HepG2 (cell line): ENCODE data around the gene NUTF2. TPM values are rescaled to one million over a fixed set of nuclear protein-coding genes. Genes with fewer than 3 reads are reported as not detected.

Experiments used
- ATF5 ChIP-seq: sonication (generic); formaldehyde crosslinking; IDR thresholded peaks from 2 replicates; pipeline ENCODE4 v1.4.0; 2020; ENCODE audit warnings: mild to moderate bottlenecking, low read depth, missing genetic modification reagents
- BRCA1 ChIP-seq: sonication (generic); formaldehyde crosslinking; IDR thresholded peaks from 2 replicates; pipeline ENCODE4 v1.4.0; 2020; ENCODE audit warnings: missing genetic modification reagents
- CEBPG ChIP-seq: IDR thresholded peaks from 2 replicates; pipeline ENCODE4 v1.6.1; 2016
- ELK4 ChIP-seq: sonication (generic); formaldehyde crosslinking; IDR thresholded peaks from 2 replicates; pipeline ENCODE4 v1.9.0; 2021; ENCODE audit warnings: missing genetic modification reagents, borderline replicate concordance
- ETV6 ChIP-seq: sonication (generic); formaldehyde crosslinking; conservative IDR thresholded peaks from 2 replicates; pipeline ENCODE4 v1.4.0; 2020; ENCODE audit warnings: missing genetic modification reagents
- GATAD2A ChIP-seq: IDR thresholded peaks from 2 replicates; pipeline ENCODE4 v1.6.1; 2016
- MED1 ChIP-seq: sonication (generic); formaldehyde crosslinking; IDR thresholded peaks from 2 replicates; pipeline ENCODE4 v1.4.0; 2020; ENCODE audit warnings: missing genetic modification reagents
- MLLT10 ChIP-seq: sonication (generic); formaldehyde crosslinking; IDR thresholded peaks from 2 replicates; pipeline ENCODE4 v1.4.0; 2020; ENCODE audit warnings: missing genetic modification reagents
- PBX3 ChIP-seq: sonication (generic); formaldehyde crosslinking; IDR thresholded peaks from 2 replicates; pipeline ENCODE4 v1.8.1; 2023; ENCODE audit warnings: missing genetic modification reagents, inconsistent platforms, borderline replicate concordance
- PRPF4 ChIP-seq: fragments of 200-400 bp; formaldehyde crosslinking; IDR thresholded peaks from 2 replicates; pipeline ENCODE4 v1.6.1; 2016; ENCODE audit warnings: low read length, low read depth; ENCODE audit not compliant: poor library complexity, severe bottlenecking
- RARA ChIP-seq: IDR thresholded peaks from 2 replicates; pipeline ENCODE4 v1.6.1; 2016; ENCODE audit warnings: missing genetic modification reagents, missing compliant biosample characterization
- RBM22 ChIP-seq: fragments of 200-400 bp; formaldehyde crosslinking; optimal IDR thresholded peaks from 2 replicates; pipeline ENCODE3; 2017; ENCODE audit warnings: mild to moderate bottlenecking, low read length, moderate library complexity
- REPIN1 ChIP-seq: sonication (generic); formaldehyde crosslinking; IDR thresholded peaks from 2 replicates; pipeline ENCODE4 v1.8.0; 2022; ENCODE audit warnings: missing genetic modification reagents, low read depth, mild to moderate bottlenecking, borderline replicate concordance
- SP4 ChIP-seq: sonication (generic); formaldehyde crosslinking; IDR thresholded peaks from 2 replicates; pipeline ENCODE4 v1.8.1; 2023; ENCODE audit warnings: mild to moderate bottlenecking, missing genetic modification reagents
- TCF7L2 ChIP-seq: IDR thresholded peaks from 2 replicates; pipeline ENCODE4 v1.6.1; 2011; ENCODE audit warnings: mild to moderate bottlenecking, low read depth, low read length, moderate library complexity
- TRAFD1 ChIP-seq: sonication (generic); formaldehyde crosslinking; IDR thresholded peaks from 2 replicates; pipeline ENCODE4 v1.5.1; 2020; ENCODE audit warnings: missing genetic modification reagents, mild to moderate bottlenecking, borderline replicate concordance
- ZC3H13 ChIP-seq: sonication (generic); formaldehyde crosslinking; IDR thresholded peaks from 2 replicates; pipeline ENCODE4 v1.8.1; 2023; ENCODE audit warnings: mild to moderate bottlenecking, missing genetic modification reagents, moderate library complexity
- ZFP82 ChIP-seq: sonication (generic); formaldehyde crosslinking; IDR thresholded peaks from 2 replicates; pipeline ENCODE4 v1.5.1; 2020; ENCODE audit warnings: mild to moderate bottlenecking, missing genetic modification reagents, borderline replicate concordance
- ZNF24 ChIP-seq: fragments of 450-650 bp; IDR thresholded peaks from 2 replicates; pipeline ENCODE4 v1.6.1; 2017; ENCODE audit warnings: antibody characterized with exemption, mild to moderate bottlenecking
- ZNF782 ChIP-seq: sonication (generic); formaldehyde crosslinking; IDR thresholded peaks from 2 replicates; pipeline ENCODE4 v1.4.0; 2020; ENCODE audit warnings: missing genetic modification reagents, mild to moderate bottlenecking, borderline replicate concordance
- ZXDC ChIP-seq: sonication (generic); formaldehyde crosslinking; IDR thresholded peaks from 2 replicates; pipeline ENCODE4 v1.5.0; 2020; ENCODE audit warnings: mild to moderate bottlenecking, missing genetic modification reagents
- polyA plus RNA-seq, 8 experiments: library from polyadenylated mRNA; depleted of rRNA in 3 of 8; stranded (reverse) in 7 of 8; unstranded in 1 of 8; fragments of >200 nt; fragmentation: Illumina TruSeq in 4 of 8; extraction: Trizol in 4 of 8; gene quantifications; 2 replicates each; pipeline versions ENCODE4 v1.2.1 to v1.2.3, GENCODE V29; 2011 to 2016; ENCODE audit warnings: low read depth in 4 of 8, missing spikeins in 1 of 8, mixed read lengths in 1 of 8; ENCODE audit not compliant: insufficient read depth in 1 of 8
- total RNA-seq, 5 experiments: library from RNA; depleted of rRNA; stranded (reverse); fragments of >200 nt; fragmentation: Illumina TruSeq; extraction: Trizol; gene quantifications; 2 replicates each; pipeline ENCODE4 v1.2.3, GENCODE V29; 2016; ENCODE audit warnings: low read depth in 1 of 5

The NUTF2 gene
- total and polyA plus RNA-seq, 2 of the 13 experiments (the other 11 are each of a cell fraction or from before 2014, with no cell fraction given): 168 to 214 TPM

- TF ChIP-seq ZXDC (CRISPR knock-in tag) (no peak; the same call in 1 of the 2 replicates), ZNF782 (CRISPR knock-in tag) (no peak), ZNF24 (no peak), BRCA1 (CRISPR knock-in tag) (no peak), REPIN1 (CRISPR knock-in tag) (peak; percentile 86), ATF5 (peak; percentile 49; the same call in 1 of the 2 replicates), ELK4 (CRISPR knock-in tag) (no peak), TCF7L2 (no peak), ZFP82 (CRISPR knock-in tag) (peak; percentile 87; the same call in 1 of the 2 replicates), ETV6 (CRISPR knock-in tag) (peak; percentile 75), PRPF4 (no peak), TRAFD1 (CRISPR knock-in tag) (0 out of 2 replicates have a peak, but pooled peaks have one; percentile 28), MED1 (CRISPR knock-in tag) (peak; percentile 77), MLLT10 (no peak), RARA (CRISPR knock-in tag) (peak; percentile 24), SP4 (CRISPR knock-in tag) (peak; percentile 91), PBX3 (CRISPR knock-in tag) (peak; percentile 65; the same call in 1 of the 2 replicates), RBM22 (no peak), ZC3H13 (peak; percentile 66), GATAD2A (CRISPR knock-in tag) (peak; percentile 49; the same call in 1 of the 2 replicates), CEBPG (CRISPR knock-in tag) (peak; percentile 49; the same call in 1 of the 2 replicates)
These were observed 13.1 kb upstream of the NUTF2 start (continued) for GRCh38 chr16:67833415-67834241.
